Mammary epithelial cell (primary cell): ENCODE results near the gene BARX2.

Experiments used
- EZH2 ChIP-seq: IDR thresholded peaks from 2 replicates; pipeline ENCODE4 v1.6.1; 2012; ENCODE audit warnings: low read length, inconsistent platforms, borderline replicate concordance
- TF ChIP-seq, protein P1 (sequence below), 2 donors: IDR thresholded peaks in 1 of 2; conservative IDR thresholded peaks in 1 of 2; 2 replicates each; pipeline ENCODE4 v1.5.1; 2011 to 2012; ENCODE audit warnings: inconsistent platforms in 2 of 2, low read length in 2 of 2, mild to moderate bottlenecking in 2 of 2, control low read depth in 1 of 2, low read depth in 1 of 2; ENCODE audit not compliant: insufficient read depth in 1 of 2; ENCODE audit errors: extremely low read depth in 1 of 2

DNA sequence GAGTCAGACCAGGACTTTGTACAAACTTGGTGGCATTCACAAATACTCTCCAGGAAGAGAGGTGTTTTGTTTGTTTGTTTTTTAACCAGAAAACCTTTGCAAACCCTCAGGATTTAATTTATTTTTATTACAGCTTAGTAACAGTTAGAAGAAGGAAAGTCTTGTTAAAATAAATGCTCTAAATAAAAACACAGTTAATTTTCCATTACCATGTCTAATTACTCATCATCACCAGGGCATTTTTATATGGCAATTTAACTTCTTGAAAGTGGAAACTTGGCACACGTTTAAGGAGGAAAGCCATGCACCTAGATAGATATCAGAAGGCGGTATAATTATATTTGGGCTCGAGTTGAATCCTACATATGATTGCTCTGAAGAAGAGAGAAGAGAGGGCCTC lies 7.4 kb downstream of the BARX2 start:
- TF ChIP-seq, protein P1, sequence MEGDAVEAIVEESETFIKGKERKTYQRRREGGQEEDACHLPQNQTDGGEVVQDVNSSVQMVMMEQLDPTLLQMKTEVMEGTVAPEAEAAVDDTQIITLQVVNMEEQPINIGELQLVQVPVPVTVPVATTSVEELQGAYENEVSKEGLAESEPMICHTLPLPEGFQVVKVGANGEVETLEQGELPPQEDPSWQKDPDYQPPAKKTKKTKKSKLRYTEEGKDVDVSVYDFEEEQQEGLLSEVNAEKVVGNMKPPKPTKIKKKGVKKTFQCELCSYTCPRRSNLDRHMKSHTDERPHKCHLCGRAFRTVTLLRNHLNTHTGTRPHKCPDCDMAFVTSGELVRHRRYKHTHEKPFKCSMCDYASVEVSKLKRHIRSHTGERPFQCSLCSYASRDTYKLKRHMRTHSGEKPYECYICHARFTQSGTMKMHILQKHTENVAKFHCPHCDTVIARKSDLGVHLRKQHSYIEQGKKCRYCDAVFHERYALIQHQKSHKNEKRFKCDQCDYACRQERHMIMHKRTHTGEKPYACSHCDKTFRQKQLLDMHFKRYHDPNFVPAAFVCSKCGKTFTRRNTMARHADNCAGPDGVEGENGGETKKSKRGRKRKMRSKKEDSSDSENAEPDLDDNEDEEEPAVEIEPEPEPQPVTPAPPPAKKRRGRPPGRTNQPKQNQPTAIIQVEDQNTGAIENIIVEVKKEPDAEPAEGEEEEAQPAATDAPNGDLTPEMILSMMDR (conservative IDR thresholded peaks at IDR 0.05 in 1 of 2, IDR thresholded peaks at IDR 0.05 in 1 of 2; ENCODE audit: extremely low read depth in 1 of 2, insufficient read depth in 1 of 2, low read depth in 1 of 2, low read length in 2 of 2) = no peak
- TF ChIP-seq EZH2 = no peak
